Heart left ventricle (tissue), 16 donors: ENCODE results near the gene MRPS11. TPM values are rescaled to one million over a fixed set of nuclear protein-coding genes. Genes with fewer than 3 reads are reported as not detected.

ENCODE experiments used
- ATAC-seq, 4 donors: fragments of 200-7000 bp; cut with Tn5 transposase; one replicate each; pipeline ENCODE4 v1.9.1; 2020 to 2022; ENCODE audit warnings: moderate library complexity in 4 of 4, mild to moderate bottlenecking in 3 of 4, moderate number of reproducible peaks in 1 of 4
- DNase-seq, 5 donors: peaks; one replicate each; pipeline ENCODE4 v3.0.0-alpha.2; 2020
- H3K27ac ChIP-seq, 12 donors: fragments of 200-600 bp; sonication (generic) in 4 of 12; one replicate each; pipeline versions ENCODE4 v1.5.0 to v1.8.0; 2016 to 2022; ENCODE audit warnings: mild to moderate bottlenecking in 2 of 12
- H3K27me3 ChIP-seq, 9 donors: fragments of 200-600 bp; sonication (generic) in 2 of 9; one replicate each; pipeline versions ENCODE4 v1.5.1 to v1.8.0; 2016 to 2022; ENCODE audit warnings: mild to moderate bottlenecking in 3 of 9
- H3K36me3 ChIP-seq, 9 donors: fragments of 200-600 bp; sonication (generic) in 2 of 9; one replicate each; pipeline versions ENCODE4 v1.5.0 to v1.8.0; 2018 to 2022; ENCODE audit warnings: mild to moderate bottlenecking in 2 of 9
- H3K4me1 ChIP-seq, 12 donors: fragments of 200-600 bp; sonication (generic) in 4 of 12; one replicate each; pipeline versions ENCODE4 v1.5.0 to v1.8.0; 2016 to 2022; ENCODE audit warnings: mild to moderate bottlenecking in 3 of 12
- H3K4me3 ChIP-seq, 12 donors: fragments of 200-600 bp; sonication (generic) in 4 of 12; one replicate each; pipeline versions ENCODE4 v1.5.0 to v1.8.0; 2017 to 2022; ENCODE audit warnings: mild to moderate bottlenecking in 9 of 12, moderate library complexity in 4 of 12
- H3K9me3 ChIP-seq, 12 donors: fragments of 200-600 bp; sonication (generic) in 4 of 12; one replicate each; pipeline versions ENCODE4 v1.5.0 to v1.8.0; 2016 to 2022; ENCODE audit warnings: mild to moderate bottlenecking in 1 of 12
- CTCF ChIP-seq, 12 donors: fragments of 200-600 bp; sonication (generic) in 4 of 12; IDR thresholded peaks; one replicate each; pipeline versions ENCODE4 v1.5.0 to v1.8.0; 2018 to 2022; ENCODE audit warnings: antibody characterized with exemption in 12 of 12, mild to moderate bottlenecking in 5 of 12
- POLR2A ChIP-seq, 2 donors: fragments of 450-650 bp; IDR thresholded peaks; one replicate each; pipeline ENCODE4 v1.6.1; 2017; ENCODE audit warnings: antibody characterized with exemption in 2 of 2, mild to moderate bottlenecking in 2 of 2, moderate library complexity in 2 of 2
- WGBS, 4 donors: extraction: QIAGEN DNeasy Blood & Tissue Kit in 2 of 4; methylation state at CpG; one replicate each; pipeline versions ENCODE4 v1.1.5 to v1.1.7; 2013 to 2018; 5-methylcytosine and 5-hydroxymethylcytosine counted together
- intact Hi-C, 10 donors: fragments of 100-400 bp; cut with DNase I; formaldehyde crosslinking; loops; one replicate each; pipeline versions ENCODE4 v1.11.1 to v1.14.2; 2022
- polyA plus RNA-seq, 2 donors: library from polyadenylated mRNA; stranded (reverse); fragments of 200-250 nt; gene quantifications; one replicate each; pipeline ENCODE4 v1.2.3, GENCODE V29; 2013
- total RNA-seq, 9 donors: library from RNA; depleted of rRNA in 2 of 9; stranded (reverse); fragments of >200 nt in 2 of 9; fragmentation: NEBNext Ultra II Directional in 3 of 9; extraction: Animal tissue kit (Norgen Biotek cat#: 25700) in 3 of 9; gene quantifications; one replicate each; pipeline versions ENCODE4 v1.1.0 to v1.2.4, GENCODE V29; 2016 to 2023
- donor health status: ischemic (EF 13 %, LVEDD 7.1; RV severe dilation, severe dysfunction).
- donor health status: healthy with polysubstance abuse.
- donor health status: DM: no; HTN: yes; CAD: no.
- donor health status: DM: no; HTN: no; CAD: no.
- donor health status: ischemic (EF 25% LVEDD 6.9; RV normal size, moderate dysfunction).
- donor health status: ischemic (EF 25% LVEDD 5.7; RV mildly dilated, moderate dysfunction).
- donor health status: healthy.
- donor health status: DM: yes; HTN: yes; CAD: no.
- donor health status: ischemic (EF 35%, LVEDD 5.7; RV mildly dilated, moderate dysfunction).
- donor health status: nonischemic (EF 11% LVEDD 7.7; RV severe dilation, severe dysfunction).
- donor health status: DM: yes; HTN: yes; CAD: no.
- donor health status: PGD.
- donor health status: ischemic (EF 29% LVEDD 5.4; RV normal size, mild dysfunction).
- donor health status: nonischemic (EF 23%, LVEDD 6.1; RV moderate dilation, normal function).

MRPS11 gene
- total and polyA plus RNA-seq, 11 donors, result 49.7 to 77.9 (median 65.5) TPM

GRCh38 chr15:88477126-88477525, 9.6 kb downstream of the MRPS11 start:
- H3K27ac ChIP-seq, result peak overlapping the region in 4 of 12 donors; percentile 10 to 65 (median 31)
- TF ChIP-seq POLR2A (IDR thresholded peaks at IDR 0.05), result no peak
- no peak for TF ChIP-seq CTCF (IDR thresholded peaks at IDR 0.05)
- H3K4me3 ChIP-seq, result no peak overlapping the region
- no peaks in the 10 kb centered on the region for H3K27me3 ChIP-seq
- ATAC-seq (no peak), DNase-seq (no peak)
- H3K4me1 ChIP-seq, result peaks cover 0 to 9% (median 0%) of the 10 kb centered on the region in 12 donors
- 85 to 94% (median 90%) methylated on average over 7 of the region's 7 CpGs for WGBS, 4 donors
- intact Hi-C loops, result loop anchor here in 7 of 10 donors (2.0 to 10.0 kb wide), 4 partner anchors 95 to 358 kb away; no protein-coding TSS in a partner anchor
- no peaks in the 10 kb centered on the region for H3K9me3 ChIP-seq
- H3K36me3 ChIP-seq, result peaks cover 0 to 79% (median 68%) of the 10 kb centered on the region in 9 donors

GRCh38 chr15:88477904-88478303, 10.4 kb downstream of the MRPS11 start:
- intact Hi-C loops, result loop anchor here in 7 of 10 donors (2.0 to 10.0 kb wide), 4 partner anchors 94 to 357 kb away; no protein-coding TSS in a partner anchor
- DNase-seq (no peak), ATAC-seq (no peak)
- Histone ChIP-seq H3K36me3 (peaks cover 0 to 72% (median 62%) of the 10 kb centered on the region in 9 donors), H3K4me1 (peaks cover 0 to 9% (median 0%) of the 10 kb centered on the region in 12 donors), H3K9me3 (no peaks in the 10 kb centered on the region), H3K4me3 (no peak overlapping the region), H3K27ac (no peak overlapping the region), H3K27me3 (no peaks in the 10 kb centered on the region)
- TF ChIP-seq CTCF (IDR thresholded peaks at IDR 0.05) (no peak), POLR2A (IDR thresholded peaks at IDR 0.05) (no peak)
- 82 to 88% (median 85%) methylated on average over 5 of the region's 5 CpGs for WGBS, 4 donors

GRCh38 chr15:88479169-88479568, 11.7 kb downstream of the MRPS11 start:
- no peak for TF ChIP-seq CTCF (IDR thresholded peaks at IDR 0.05)
- no peak for TF ChIP-seq POLR2A (IDR thresholded peaks at IDR 0.05)
- Histone ChIP-seq H3K27ac (peak overlapping the region in 1 of 12 donors; percentile 3), H3K9me3 (no peaks in the 10 kb centered on the region), H3K4me1 (peaks cover 0 to 9% (median 0%) of the 10 kb centered on the region in 12 donors), H3K4me3 (no peak overlapping the region), H3K27me3 (no peaks in the 10 kb centered on the region), H3K36me3 (peaks cover 0 to 59% (median 49%) of the 10 kb centered on the region in 9 donors)
- intact Hi-C loops, result loop anchor here in 4 of 10 donors (5.0 to 10.0 kb wide), 3 partner anchors 93 to 356 kb away; no protein-coding TSS in a partner anchor
- DNase-seq (no peak), ATAC-seq (no peak)
- 62 to 90% (median 86%) methylated on average over 3 of the region's 3 CpGs for WGBS, 4 donors

- 64 to 78% (median 71%) methylated on average over 7 to 8 of the region's 8 CpGs for WGBS, 4 donors
- DNase-seq, result no peak
- no peak overlapping the region for H3K4me3 ChIP-seq
- no peak for TF ChIP-seq POLR2A (IDR thresholded peaks at IDR 0.05)
- no peak for TF ChIP-seq CTCF (IDR thresholded peaks at IDR 0.05)
- H3K27me3 ChIP-seq, result no peaks in the 10 kb centered on the region
- peaks cover 0 to 9% (median 1%) of the 10 kb centered on the region in 12 donors for H3K4me1 ChIP-seq
- ATAC-seq, result no peak
- H3K9me3 ChIP-seq, result no peaks in the 10 kb centered on the region
- intact Hi-C loops, result loop anchor here in 2 of 10 donors (10.0 kb wide), 2 partner anchors 344 to 354 kb away; no protein-coding TSS in a partner anchor
- no peak overlapping the region for H3K27ac ChIP-seq
- H3K36me3 ChIP-seq, result peaks cover 0 to 41% (median 34%) of the 10 kb centered on the region in 9 donors
Observed at GRCh38 chr15:88480981-88481380, 13.5 kb downstream of the MRPS11 start.
